ENCODE data around the gene NUP93.
"Not testable (repeated sequence)": the region's sequence is repeated elsewhere in the genome, so short reads cannot be mapped to it uniquely, and the experiment has no call there.

Gene NUP93

GRCh38 chr16:56870276-56870888 is 140.5 kb downstream of the NUP93 start:
- no peak for DNase-seq (ENCODE audit: low read depth in 2 of 2)

GRCh38 chr16:56871172-56871593 is 141.3 kb downstream of the NUP93 start:
- DNase-seq (ENCODE audit: low read depth in 2 of 2) = no peak

GRCh38 chr16:56872863-56873391 is 143.0 kb downstream of the NUP93 start:
- DNase-seq (ENCODE audit: low read depth in 2 of 2) = no peak

- DNase-seq (ENCODE audit: low read depth in 2 of 2) = no peak
These were observed 144.9 kb downstream of the NUP93 start for GRCh38 chr16:56874800-56875199.

GRCh38 chr16:56876048-56876447 is 146.1 kb downstream of the NUP93 start:
- no peak for DNase-seq (ENCODE audit: low read depth in 2 of 2)

- DNase-seq (ENCODE audit: low read depth in 2 of 2) = no peak
These were observed 147.7 kb downstream of the NUP93 start for GRCh38 chr16:56877486-56878182.

GRCh38 chr16:56878282-56878854 is 148.4 kb downstream of the NUP93 start:
- DNase-seq (ENCODE audit: low read depth in 2 of 2) = no peak

GRCh38 chr16:56879276-56879675 is 149.3 kb downstream of the NUP93 start:
- no peak for DNase-seq (ENCODE audit: low read depth in 2 of 2)

- DNase-seq (ENCODE audit: low read depth in 2 of 2) = no peak
These were observed 150.2 kb downstream of the NUP93 start for GRCh38 chr16:56880176-56880575.

- no peak for DNase-seq (ENCODE audit: low read depth in 2 of 2)
These were observed 150.8 kb downstream of the NUP93 start for GRCh38 chr16:56880685-56881084.

- no peak for DNase-seq (ENCODE audit: low read depth in 2 of 2)
These were observed 152.3 kb downstream of the NUP93 start for GRCh38 chr16:56882077-56882800.

- no peak for DNase-seq (ENCODE audit: low read depth in 2 of 2)
These were observed 153.7 kb downstream of the NUP93 start for GRCh38 chr16:56883586-56883985.

- DNase-seq (ENCODE audit: low read depth in 2 of 2) = no peak
These were observed 154.2 kb downstream of the NUP93 start for GRCh38 chr16:56884026-56884582.

- DNase-seq (ENCODE audit: low read depth in 2 of 2) = not testable (repeated sequence)
These were observed 155.0 kb downstream of the NUP93 start for GRCh38 chr16:56884929-56885328.

GRCh38 chr16:56885446-56886162 is 155.7 kb downstream of the NUP93 start:
- DNase-seq (ENCODE audit: low read depth in 2 of 2) = no peak

GRCh38 chr16:56886296-56886695 is 156.4 kb downstream of the NUP93 start:
- DNase-seq (ENCODE audit: low read depth in 2 of 2) = no peak

GRCh38 chr16:56886826-56887225 is 156.9 kb downstream of the NUP93 start:
- DNase-seq (ENCODE audit: low read depth in 2 of 2) = no peak

- no peak for DNase-seq (ENCODE audit: low read depth in 2 of 2)
These were observed 158.9 kb downstream of the NUP93 start for GRCh38 chr16:56888806-56889205.

- DNase-seq (ENCODE audit: low read depth in 2 of 2) = no peak
These were observed 159.3 kb downstream of the NUP93 start for GRCh38 chr16:56889206-56889605.

GRCh38 chr16:56891685-56892084 is 161.8 kb downstream of the NUP93 start:
- DNase-seq (ENCODE audit: low read depth in 2 of 2) = no peak

- no peak for DNase-seq (ENCODE audit: low read depth in 2 of 2)
These were observed 162.8 kb downstream of the NUP93 start for GRCh38 chr16:56892705-56893104.
